ENCODE results near the gene TMIE.

TMIE gene

GRCh38 chr3:46664188-46664970 lies 36.8 kb upstream of the TMIE start:
- H3K9ac ChIP-seq (ENCODE audit: low read length): no peak overlapping the region
- no peaks in the 10 kb centered on the region for H3K27me3 ChIP-seq (ENCODE audit: control insufficient read depth, insufficient read depth, low read length)
- H3K36me3 ChIP-seq (ENCODE audit: control insufficient read depth, insufficient read depth, low read length): no peaks in the 10 kb centered on the region
- H3K4me1 ChIP-seq (ENCODE audit: control insufficient read depth, insufficient read depth, low read length): peaks cover 44% of the 10 kb centered on the region
- H3K4me3 ChIP-seq (ENCODE audit: low read depth, low read length): no peak overlapping the region
- H3K9me3 ChIP-seq (ENCODE audit: control insufficient read depth, insufficient read depth, low read depth, low read length): no peaks in the 10 kb centered on the region
- no peak overlapping the region for H3K27ac ChIP-seq (ENCODE audit: low read depth, low read length)

- H3K4me3 ChIP-seq (ENCODE audit: low read depth, low read length): no peak overlapping the region
- H3K9me3 ChIP-seq (ENCODE audit: control insufficient read depth, insufficient read depth, low read depth, low read length): no peaks in the 10 kb centered on the region
- H3K9ac ChIP-seq (ENCODE audit: low read length): no peak overlapping the region
- no peak overlapping the region for H3K27ac ChIP-seq (ENCODE audit: low read depth, low read length)
- H3K36me3 ChIP-seq (ENCODE audit: control insufficient read depth, insufficient read depth, low read length): no peaks in the 10 kb centered on the region
- H3K4me1 ChIP-seq (ENCODE audit: control insufficient read depth, insufficient read depth, low read length): peaks cover 36% of the 10 kb centered on the region
- H3K27me3 ChIP-seq (ENCODE audit: control insufficient read depth, insufficient read depth, low read length): no peaks in the 10 kb centered on the region
Measured at GRCh38 chr3:46664971-46665762, 36.0 kb upstream of the TMIE start.

GRCh38 chr3:46665763-46666452 lies 35.3 kb upstream of the TMIE start:
- Histone ChIP-seq H3K36me3 (ENCODE audit: control insufficient read depth, insufficient read depth, low read length) (no peaks in the 10 kb centered on the region), H3K4me1 (ENCODE audit: control insufficient read depth, insufficient read depth, low read length) (peaks cover 28% of the 10 kb centered on the region), H3K27ac (ENCODE audit: low read depth, low read length) (no peak overlapping the region), H3K27me3 (ENCODE audit: control insufficient read depth, insufficient read depth, low read length) (no peaks in the 10 kb centered on the region), H3K4me3 (ENCODE audit: low read depth, low read length) (no peak overlapping the region), H3K9me3 (ENCODE audit: control insufficient read depth, insufficient read depth, low read depth, low read length) (no peaks in the 10 kb centered on the region), H3K9ac (ENCODE audit: low read length) (no peak overlapping the region)

GRCh38 chr3:46666453-46666845 lies 34.7 kb upstream of the TMIE start:
- Histone ChIP-seq H3K9ac (ENCODE audit: low read length) (no peak overlapping the region), H3K27me3 (ENCODE audit: control insufficient read depth, insufficient read depth, low read length) (no peaks in the 10 kb centered on the region), H3K9me3 (ENCODE audit: control insufficient read depth, insufficient read depth, low read depth, low read length) (no peaks in the 10 kb centered on the region), H3K4me3 (ENCODE audit: low read depth, low read length) (no peak overlapping the region), H3K4me1 (ENCODE audit: control insufficient read depth, insufficient read depth, low read length) (peaks cover 23% of the 10 kb centered on the region), H3K36me3 (ENCODE audit: control insufficient read depth, insufficient read depth, low read length) (no peaks in the 10 kb centered on the region), H3K27ac (ENCODE audit: low read depth, low read length) (no peak overlapping the region)

GRCh38 chr3:46667061-46667621 lies 34.1 kb upstream of the TMIE start:
- no peak overlapping the region for H3K9ac ChIP-seq (ENCODE audit: low read length)
- H3K4me3 ChIP-seq (ENCODE audit: low read depth, low read length): no peak overlapping the region
- peaks cover 16% of the 10 kb centered on the region for H3K4me1 ChIP-seq (ENCODE audit: control insufficient read depth, insufficient read depth, low read length)
- no peaks in the 10 kb centered on the region for H3K9me3 ChIP-seq (ENCODE audit: control insufficient read depth, insufficient read depth, low read depth, low read length)
- no peaks in the 10 kb centered on the region for H3K27me3 ChIP-seq (ENCODE audit: control insufficient read depth, insufficient read depth, low read length)
- no peaks in the 10 kb centered on the region for H3K36me3 ChIP-seq (ENCODE audit: control insufficient read depth, insufficient read depth, low read length)
- H3K27ac ChIP-seq (ENCODE audit: low read depth, low read length): no peak overlapping the region

GRCh38 chr3:46667657-46668056 lies 33.5 kb upstream of the TMIE start:
- Histone ChIP-seq H3K27me3 (ENCODE audit: control insufficient read depth, insufficient read depth, low read length) (no peaks in the 10 kb centered on the region), H3K9ac (ENCODE audit: low read length) (no peak overlapping the region), H3K4me1 (ENCODE audit: control insufficient read depth, insufficient read depth, low read length) (peaks cover 11% of the 10 kb centered on the region), H3K4me3 (ENCODE audit: low read depth, low read length) (no peak overlapping the region), H3K27ac (ENCODE audit: low read depth, low read length) (no peak overlapping the region), H3K36me3 (ENCODE audit: control insufficient read depth, insufficient read depth, low read length) (no peaks in the 10 kb centered on the region), H3K9me3 (ENCODE audit: control insufficient read depth, insufficient read depth, low read depth, low read length) (no peaks in the 10 kb centered on the region)

GRCh38 chr3:46668116-46668515 lies 33.1 kb upstream of the TMIE start:
- H3K27me3 ChIP-seq (ENCODE audit: control insufficient read depth, insufficient read depth, low read length): no peaks in the 10 kb centered on the region
- no peaks in the 10 kb centered on the region for H3K36me3 ChIP-seq (ENCODE audit: control insufficient read depth, insufficient read depth, low read length)
- H3K9me3 ChIP-seq (ENCODE audit: control insufficient read depth, insufficient read depth, low read depth, low read length): no peaks in the 10 kb centered on the region
- no peak overlapping the region for H3K4me3 ChIP-seq (ENCODE audit: low read depth, low read length)
- no peak overlapping the region for H3K9ac ChIP-seq (ENCODE audit: low read length)
- H3K4me1 ChIP-seq (ENCODE audit: control insufficient read depth, insufficient read depth, low read length): peaks cover 6% of the 10 kb centered on the region; the same call in 1 of the 2 replicates
- no peak overlapping the region for H3K27ac ChIP-seq (ENCODE audit: low read depth, low read length)

GRCh38 chr3:46668591-46668990 lies 32.6 kb upstream of the TMIE start:
- H3K4me3 ChIP-seq (ENCODE audit: low read depth, low read length): no peak overlapping the region
- peaks cover 7% of the 10 kb centered on the region; the same call in 1 of the 2 replicates for H3K4me1 ChIP-seq (ENCODE audit: control insufficient read depth, insufficient read depth, low read length)
- H3K27ac ChIP-seq (ENCODE audit: low read depth, low read length): no peak overlapping the region
- no peaks in the 10 kb centered on the region for H3K36me3 ChIP-seq (ENCODE audit: control insufficient read depth, insufficient read depth, low read length)
- H3K9ac ChIP-seq (ENCODE audit: low read length): no peak overlapping the region
- no peaks in the 10 kb centered on the region for H3K9me3 ChIP-seq (ENCODE audit: control insufficient read depth, insufficient read depth, low read depth, low read length)
- H3K27me3 ChIP-seq (ENCODE audit: control insufficient read depth, insufficient read depth, low read length): no peaks in the 10 kb centered on the region

- peaks cover 5% of the 10 kb centered on the region; the same call in 1 of the 2 replicates for H3K4me1 ChIP-seq (ENCODE audit: control insufficient read depth, insufficient read depth, low read length)
- H3K9ac ChIP-seq (ENCODE audit: low read length): no peak overlapping the region
- no peaks in the 10 kb centered on the region for H3K27me3 ChIP-seq (ENCODE audit: control insufficient read depth, insufficient read depth, low read length)
- H3K27ac ChIP-seq (ENCODE audit: low read depth, low read length): no peak overlapping the region
- no peak overlapping the region for H3K4me3 ChIP-seq (ENCODE audit: low read depth, low read length)
- no peaks in the 10 kb centered on the region for H3K36me3 ChIP-seq (ENCODE audit: control insufficient read depth, insufficient read depth, low read length)
- H3K9me3 ChIP-seq (ENCODE audit: control insufficient read depth, insufficient read depth, low read depth, low read length): no peaks in the 10 kb centered on the region
Measured at GRCh38 chr3:46669191-46669999, 31.8 kb upstream of the TMIE start.

Measured in HUES6 (cell line).